Hepatocyte (in vitro differentiated cells): Measurements from ENCODE around the gene DGKA. TPM values are rescaled to one million over a fixed set of nuclear protein-coding genes. Genes with fewer than 3 reads are reported as not detected.
"Not testable (repeated sequence)": the region's sequence is repeated elsewhere in the genome, so short reads cannot be mapped to it uniquely, and the experiment has no call there.

Experiments
- DNase-seq: peaks from one replicate; pipeline ENCODE4 v3.0.0-alpha.2; 2016; ENCODE audit warnings: low spot score
- H2AFZ ChIP-seq: fragments of 200-600 bp; sonication (generic); 2 replicates; pipeline ENCODE4 v1.6.0; 2016; ENCODE audit warnings: antibody characterized with exemption, mild to moderate bottlenecking
- H3K27ac ChIP-seq: fragments of 200-600 bp; sonication (generic); 2 replicates; pipeline ENCODE4 v1.5.1; 2016; ENCODE audit warnings: mild to moderate bottlenecking
- H3K27me3 ChIP-seq: fragments of 200-600 bp; sonication (generic); 2 replicates; pipeline ENCODE4 v1.6.1; 2016
- H3K36me3 ChIP-seq: fragments of 200-600 bp; sonication (generic); replicated peaks from 2 replicates; pipeline ENCODE4 v1.5.1; 2016; ENCODE audit warnings: low read depth; ENCODE audit not compliant: insufficient read depth
- H3K4me1 ChIP-seq: fragments of 200-600 bp; sonication (generic); 2 replicates; pipeline ENCODE4 v1.5.1; 2016; ENCODE audit warnings: mild to moderate bottlenecking, moderate library complexity; ENCODE audit not compliant: insufficient read depth
- H3K4me2 ChIP-seq: fragments of 200-600 bp; sonication (generic); 2 replicates; pipeline ENCODE4 v1.6.0; 2016
- H3K4me3 ChIP-seq: fragments of 200-600 bp; sonication (generic); 2 replicates; pipeline ENCODE4 v1.5.1; 2016; ENCODE audit warnings: mild to moderate bottlenecking
- H3K79me2 ChIP-seq: fragments of 200-600 bp; sonication (generic); 2 replicates; pipeline ENCODE4 v1.6.0; 2017; ENCODE audit warnings: mild to moderate bottlenecking
- H3K9me2 ChIP-seq: fragments of 200-600 bp; sonication (generic); replicated peaks from 2 replicates; pipeline ENCODE4 v1.6.0; 2017; ENCODE audit warnings: mild to moderate bottlenecking; ENCODE audit not compliant: insufficient read depth
- H3K9me3 ChIP-seq: fragments of 200-600 bp; sonication (generic); 2 replicates; pipeline ENCODE4 v1.5.1; 2016; ENCODE audit warnings: low read depth, mild to moderate bottlenecking
- H4K20me1 ChIP-seq: fragments of 200-600 bp; sonication (generic); 2 replicates; pipeline ENCODE4 v1.6.0; 2016; ENCODE audit warnings: mild to moderate bottlenecking; ENCODE audit not compliant: insufficient read depth, poor library complexity, severe bottlenecking
- EZH2 ChIP-seq: fragments of 200-600 bp; sonication (generic); IDR thresholded peaks from 2 replicates; pipeline ENCODE4 v1.6.1; 2016; ENCODE audit warnings: antibody characterized with exemption, mild to moderate bottlenecking, borderline replicate concordance
- EZH2phosphoT487 ChIP-seq: fragments of 200-600 bp; sonication (generic); IDR thresholded peaks from one replicate; pipeline ENCODE4 v1.6.1; 2018; ENCODE audit warnings: antibody characterized with exemption, mild to moderate bottlenecking, low read depth, moderate library complexity; ENCODE audit not compliant: unreplicated experiment, severe bottlenecking
- WGBS: methylation state at CpG from one replicate; pipeline ENCODE4 v1.1.6; 2016; ENCODE audit warnings: low lambda C conversion rate; ENCODE audit errors: missing lambda C conversion rate; 5-methylcytosine and 5-hydroxymethylcytosine counted together
- polyA plus RNA-seq: library from polyadenylated mRNA; unstranded; fragments of >200 nt; fragmentation: Nextera tagmentation; extraction: Ambion mirVana; gene quantifications from 2 replicates; pipeline ENCODE4 v1.2.1, GENCODE V29; 2016
- total RNA-seq: library from RNA; depleted of rRNA; stranded (reverse); fragments of >200 nt; gene quantifications from 2 replicates; pipeline ENCODE4 v1.2.3, GENCODE V29; 2014
- TF ChIP-seq, protein P1 (sequence below): fragments of 200-600 bp; sonication (generic); IDR thresholded peaks from 2 replicates; pipeline ENCODE4 v1.5.1; 2016; ENCODE audit warnings: antibody characterized with exemption, mild to moderate bottlenecking; ENCODE audit not compliant: poor library complexity

The DGKA gene
- total and polyA plus RNA-seq, 2 experiments from 2014 or later, result 25.3 to 25.9 TPM

GRCh38 chr12:55983232-55983842, 52.4 kb downstream of the DGKA start:
- Histone ChIP-seq H3K9me2 (no peaks in the 10 kb centered on the region), H4K20me1 (peaks cover 21% of the 10 kb centered on the region), H3K27me3 (no peaks in the 10 kb centered on the region), H3K9me3 (no peaks in the 10 kb centered on the region), H2AFZ (no peak overlapping the region), H3K79me2 (peaks cover 66% of the 10 kb centered on the region), H3K4me1 (no peaks in the 10 kb centered on the region), H3K4me3 (no peak overlapping the region), H3K27ac (no peak overlapping the region), H3K4me2 (no peak overlapping the region), H3K36me3 (no peaks in the 10 kb centered on the region)
- 90% methylated on average over 4 of the region's 4 CpGs for WGBS
- no peak for DNase-seq
- TF ChIP-seq, protein P1, sequence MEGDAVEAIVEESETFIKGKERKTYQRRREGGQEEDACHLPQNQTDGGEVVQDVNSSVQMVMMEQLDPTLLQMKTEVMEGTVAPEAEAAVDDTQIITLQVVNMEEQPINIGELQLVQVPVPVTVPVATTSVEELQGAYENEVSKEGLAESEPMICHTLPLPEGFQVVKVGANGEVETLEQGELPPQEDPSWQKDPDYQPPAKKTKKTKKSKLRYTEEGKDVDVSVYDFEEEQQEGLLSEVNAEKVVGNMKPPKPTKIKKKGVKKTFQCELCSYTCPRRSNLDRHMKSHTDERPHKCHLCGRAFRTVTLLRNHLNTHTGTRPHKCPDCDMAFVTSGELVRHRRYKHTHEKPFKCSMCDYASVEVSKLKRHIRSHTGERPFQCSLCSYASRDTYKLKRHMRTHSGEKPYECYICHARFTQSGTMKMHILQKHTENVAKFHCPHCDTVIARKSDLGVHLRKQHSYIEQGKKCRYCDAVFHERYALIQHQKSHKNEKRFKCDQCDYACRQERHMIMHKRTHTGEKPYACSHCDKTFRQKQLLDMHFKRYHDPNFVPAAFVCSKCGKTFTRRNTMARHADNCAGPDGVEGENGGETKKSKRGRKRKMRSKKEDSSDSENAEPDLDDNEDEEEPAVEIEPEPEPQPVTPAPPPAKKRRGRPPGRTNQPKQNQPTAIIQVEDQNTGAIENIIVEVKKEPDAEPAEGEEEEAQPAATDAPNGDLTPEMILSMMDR, result no peak
- TF ChIP-seq EZH2phosphoT487, result no peak
- TF ChIP-seq EZH2, result no peak

DNA sequence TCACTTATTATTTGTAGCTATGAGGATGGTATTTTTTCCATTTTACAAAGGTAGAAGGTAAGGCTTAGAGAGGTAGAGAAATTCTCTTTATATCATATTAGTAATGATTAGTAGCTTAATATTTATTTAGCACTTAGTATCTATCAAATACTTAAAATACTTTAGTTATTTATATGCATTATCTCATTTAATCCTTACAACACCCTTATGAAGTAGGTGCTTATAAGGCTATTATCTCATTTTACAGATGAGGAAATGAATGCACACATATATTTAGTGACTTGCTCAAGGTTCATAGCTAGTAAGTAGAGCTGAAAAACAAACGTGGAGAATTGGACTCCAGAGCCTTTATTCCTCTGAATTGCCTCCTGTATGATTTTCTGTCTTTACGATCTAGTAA, 53.9 kb downstream of the DGKA start:
- WGBS, result 77% methylated on average over 2 of the region's 2 CpGs
- no peaks in the 10 kb centered on the region for H3K36me3 ChIP-seq
- DNase-seq, result no peak
- no peak overlapping the region for H3K27ac ChIP-seq
- peaks cover 50% of the 10 kb centered on the region for H3K79me2 ChIP-seq
- H2AFZ ChIP-seq, result no peak overlapping the region
- no peak overlapping the region for H3K4me3 ChIP-seq
- no peaks in the 10 kb centered on the region for H3K27me3 ChIP-seq
- H3K4me2 ChIP-seq, result no peak overlapping the region
- no peaks in the 10 kb centered on the region for H3K9me2 ChIP-seq
- no peaks in the 10 kb centered on the region for H3K4me1 ChIP-seq
- no peak for TF ChIP-seq EZH2
- TF ChIP-seq, protein P1, result no peak
- TF ChIP-seq EZH2phosphoT487, result no peak
- H4K20me1 ChIP-seq, result peaks cover 9% of the 10 kb centered on the region
- no peaks in the 10 kb centered on the region for H3K9me3 ChIP-seq

DNA sequence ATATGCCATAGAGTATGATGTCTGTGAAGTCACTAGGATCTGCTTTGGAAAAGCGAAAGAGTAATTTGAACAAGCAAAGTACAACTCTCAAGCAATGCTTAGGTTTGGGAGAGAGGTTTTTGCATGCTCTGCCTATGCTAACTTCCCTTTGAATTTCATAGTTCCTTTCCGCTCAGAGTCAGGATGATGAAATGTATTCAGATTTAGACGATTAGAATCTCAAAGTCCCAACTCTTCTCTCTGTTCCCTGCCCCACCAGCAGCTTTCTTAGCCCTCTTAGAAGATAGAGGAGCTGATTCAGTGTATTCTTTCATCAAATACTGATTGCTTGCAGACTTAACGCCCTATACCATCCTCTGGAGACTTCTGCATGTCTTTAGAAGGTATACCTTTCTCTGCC, 54.4 kb downstream of the DGKA start:
- no peaks in the 10 kb centered on the region for H3K9me3 ChIP-seq
- 97% methylated on average over 4 of the region's 4 CpGs for WGBS
- no peaks in the 10 kb centered on the region for H3K27me3 ChIP-seq
- H2AFZ ChIP-seq, result no peak overlapping the region
- peaks cover 47% of the 10 kb centered on the region for H3K79me2 ChIP-seq
- no peaks in the 10 kb centered on the region for H3K4me1 ChIP-seq
- H4K20me1 ChIP-seq, result peaks cover 8% of the 10 kb centered on the region
- H3K9me2 ChIP-seq, result no peaks in the 10 kb centered on the region
- H3K4me2 ChIP-seq, result no peak overlapping the region
- no peak overlapping the region for H3K4me3 ChIP-seq
- H3K27ac ChIP-seq, result no peak overlapping the region
- TF ChIP-seq EZH2 (no peak), EZH2phosphoT487 (no peak)
- TF ChIP-seq, protein P1, result no peak
- no peaks in the 10 kb centered on the region for H3K36me3 ChIP-seq
- DNase-seq, result no peak

DNA sequence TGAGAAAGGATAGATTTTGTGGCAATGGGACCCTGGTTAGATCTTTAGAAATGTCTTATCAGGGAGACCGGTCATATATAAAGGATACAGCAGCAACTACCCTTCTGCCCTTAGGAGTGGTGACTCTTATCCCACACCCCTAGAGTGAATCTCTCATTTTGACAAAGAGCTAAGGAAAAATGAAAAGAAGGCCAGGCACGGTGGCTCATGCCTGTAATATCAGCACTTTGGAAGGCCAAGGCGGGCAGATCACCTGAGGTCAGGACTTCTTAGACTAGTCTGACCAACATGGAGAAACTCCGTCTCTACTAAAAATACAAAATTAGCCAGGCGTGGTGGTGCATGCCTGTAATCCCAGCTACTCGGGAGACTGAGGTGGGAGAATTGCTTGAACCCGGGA, 55.0 kb downstream of the DGKA start:
- peaks cover 41% of the 10 kb centered on the region for H3K79me2 ChIP-seq
- H3K4me1 ChIP-seq, H3K9me3 ChIP-seq, H3K27me3 ChIP-seq, H3K4me3 ChIP-seq, H4K20me1 ChIP-seq, H2AFZ ChIP-seq, DNase-seq, H3K9me2 ChIP-seq, H3K36me3 ChIP-seq, H3K27ac ChIP-seq, H3K4me2 ChIP-seq: not testable (repeated sequence)
- WGBS, result 96% methylated on average over 7 of the region's 7 CpGs
